HG02642 (cell line): ENCODE measurements around the gene DNAJC9.

Experiments used
- ATAC-seq: cut with Tn5 transposase; IDR thresholded peaks from one replicate; pipeline ENCODE4 v1.9.1; 2021; ENCODE audit warnings: mild to moderate bottlenecking; ENCODE audit not compliant: unreplicated experiment, poor library complexity

The DNAJC9 gene

DNA sequence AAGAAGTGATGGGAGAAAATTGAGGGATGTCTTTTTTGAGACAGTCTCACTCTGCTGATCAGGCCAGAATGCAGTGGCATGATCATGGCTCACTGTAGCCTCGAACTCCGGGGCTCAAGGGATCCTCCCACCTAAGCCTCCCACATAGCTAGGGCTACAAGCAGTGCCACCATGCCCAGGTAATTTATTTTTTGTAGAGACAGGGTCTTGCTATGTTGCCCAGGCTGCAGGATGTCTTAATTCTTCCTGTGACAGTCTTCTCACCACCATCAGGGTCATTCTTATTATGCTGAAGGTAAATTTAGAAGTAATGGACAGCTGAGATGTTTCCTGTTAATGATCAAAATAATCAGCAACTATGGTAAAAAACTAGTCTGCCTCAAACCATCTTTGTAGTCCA lies 7.1 kb downstream of the DNAJC9 start:
- no peak for ATAC-seq

- no peak for ATAC-seq
Observed at GRCh38 chr10:73238990-73239566, 8.0 kb downstream of the DNAJC9 start.

GRCh38 chr10:73234695-73235094 lies 12.4 kb downstream of the DNAJC9 start:
- ATAC-seq = no peak

- ATAC-seq = no peak
Observed at GRCh38 chr10:73233883-73234282, 13.2 kb downstream of the DNAJC9 start.

DNA sequence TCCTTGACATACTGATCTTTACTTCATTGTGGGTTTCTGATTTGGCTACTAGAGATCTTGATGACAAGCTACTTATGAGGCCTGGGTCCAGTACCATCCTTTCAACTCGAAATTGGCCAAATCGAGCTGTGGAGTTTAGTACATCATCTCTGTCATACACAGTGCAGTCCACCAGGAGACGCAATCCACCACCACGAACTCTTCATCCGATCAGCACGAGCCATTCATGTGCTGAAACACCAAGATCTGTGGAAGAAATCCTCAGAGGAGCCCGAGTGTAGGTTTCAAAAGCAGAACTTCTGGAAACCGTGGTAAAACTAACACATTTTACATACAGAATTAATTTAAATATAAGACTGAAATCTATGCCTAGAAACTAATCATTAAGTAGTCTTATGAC lies 14.2 kb downstream of the DNAJC9 start:
- no peak for ATAC-seq

DNA sequence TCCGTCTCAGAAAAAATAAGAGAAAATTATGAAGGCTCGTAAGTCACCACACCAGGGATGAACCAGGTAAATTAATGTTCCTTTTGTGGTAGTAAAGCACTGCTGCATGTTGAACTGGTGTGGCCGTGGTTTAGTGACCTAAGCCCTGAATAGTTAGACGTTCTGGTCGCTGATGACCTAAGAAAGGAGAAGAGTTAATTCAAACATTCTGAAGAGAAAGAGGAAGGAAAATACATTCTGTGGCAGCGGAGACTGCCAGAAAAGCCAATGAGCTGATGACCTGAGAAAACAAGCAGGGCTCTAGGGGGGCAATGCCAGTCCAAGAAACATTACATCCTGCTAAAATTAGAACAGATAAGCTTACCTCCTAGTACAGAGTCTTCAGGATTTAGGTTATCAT lies 17.5 kb downstream of the DNAJC9 start:
- ATAC-seq = no peak

DNA sequence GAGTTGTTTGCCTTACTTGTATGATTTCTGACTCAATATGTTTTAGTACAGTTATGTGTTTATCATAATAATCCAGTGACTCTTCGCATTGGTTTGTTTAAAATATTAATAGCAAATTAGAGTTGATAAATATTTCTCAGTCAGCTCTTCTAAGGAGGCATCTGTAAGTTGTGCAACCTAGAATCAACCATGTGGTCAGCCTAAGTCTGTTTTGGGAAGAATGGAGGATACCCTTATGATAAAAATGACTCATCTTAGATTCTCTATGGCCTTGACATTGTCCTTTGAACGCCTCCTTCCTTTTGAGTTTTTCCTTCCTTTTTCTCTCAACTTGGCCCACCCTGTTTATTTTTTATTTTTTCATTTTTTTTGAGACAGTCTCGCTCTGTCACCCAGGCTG lies 18.8 kb downstream of the DNAJC9 start:
- ATAC-seq = no peak

DNA sequence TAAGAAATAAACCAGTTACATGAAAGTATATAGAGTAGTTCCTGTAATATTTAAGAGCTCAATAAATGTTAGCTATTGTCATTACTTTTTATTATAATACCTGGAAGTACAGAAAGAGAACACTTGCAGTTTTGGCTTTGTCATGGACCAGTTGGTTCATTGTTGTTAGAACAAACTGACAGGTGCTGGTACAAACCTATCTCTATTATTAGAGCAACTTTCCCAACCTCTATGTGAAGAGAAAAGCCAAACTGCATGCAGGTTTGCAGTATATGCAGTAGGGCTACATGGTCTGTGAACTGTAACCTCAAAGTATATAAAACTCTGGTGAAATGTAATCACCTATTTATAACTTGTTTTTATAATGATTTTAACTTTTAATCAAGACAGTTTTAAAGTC lies 20.4 kb downstream of the DNAJC9 start:
- ATAC-seq = no peak

DNA sequence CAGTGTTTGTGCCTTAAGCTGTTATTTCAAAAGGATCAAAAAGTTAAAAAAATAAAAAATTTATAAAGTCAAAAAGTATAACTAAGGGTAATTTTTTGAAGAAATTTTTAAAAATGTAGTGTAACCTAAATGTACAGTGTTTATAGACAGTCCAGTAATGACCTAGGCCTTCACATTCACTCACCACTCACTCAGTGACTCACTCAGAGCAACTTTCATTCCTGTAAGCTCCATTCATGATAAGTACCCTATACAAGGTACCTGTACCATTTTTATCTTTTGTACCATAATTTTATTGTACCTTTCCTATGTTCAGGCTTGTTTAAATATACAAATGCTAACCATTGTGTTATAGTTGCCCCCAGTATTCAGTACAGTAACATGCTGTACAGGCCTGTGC lies 21.5 kb downstream of the DNAJC9 start:
- no peak for ATAC-seq

DNA sequence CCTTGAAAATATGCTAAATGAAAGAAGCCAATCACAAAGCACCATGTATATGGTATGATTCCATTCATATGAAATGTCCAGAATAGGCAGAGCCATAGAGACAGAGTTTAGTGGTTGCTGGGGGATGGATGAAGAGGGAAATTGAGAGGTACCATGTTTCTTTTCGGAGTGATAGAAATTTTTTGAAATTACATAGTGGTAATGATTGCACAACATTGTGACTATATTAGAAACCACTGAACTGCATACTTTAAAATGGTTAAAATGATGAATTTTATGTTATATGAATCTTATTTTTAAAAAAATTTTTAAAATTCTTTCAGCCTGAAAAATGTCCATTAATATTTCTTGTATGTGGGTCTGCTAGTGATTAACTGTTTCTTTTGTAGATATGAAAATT lies 26.1 kb downstream of the DNAJC9 start:
- no peak for ATAC-seq

- no peak for ATAC-seq
Observed at GRCh38 chr10:73219384-73219783, 27.7 kb downstream of the DNAJC9 start.

DNA sequence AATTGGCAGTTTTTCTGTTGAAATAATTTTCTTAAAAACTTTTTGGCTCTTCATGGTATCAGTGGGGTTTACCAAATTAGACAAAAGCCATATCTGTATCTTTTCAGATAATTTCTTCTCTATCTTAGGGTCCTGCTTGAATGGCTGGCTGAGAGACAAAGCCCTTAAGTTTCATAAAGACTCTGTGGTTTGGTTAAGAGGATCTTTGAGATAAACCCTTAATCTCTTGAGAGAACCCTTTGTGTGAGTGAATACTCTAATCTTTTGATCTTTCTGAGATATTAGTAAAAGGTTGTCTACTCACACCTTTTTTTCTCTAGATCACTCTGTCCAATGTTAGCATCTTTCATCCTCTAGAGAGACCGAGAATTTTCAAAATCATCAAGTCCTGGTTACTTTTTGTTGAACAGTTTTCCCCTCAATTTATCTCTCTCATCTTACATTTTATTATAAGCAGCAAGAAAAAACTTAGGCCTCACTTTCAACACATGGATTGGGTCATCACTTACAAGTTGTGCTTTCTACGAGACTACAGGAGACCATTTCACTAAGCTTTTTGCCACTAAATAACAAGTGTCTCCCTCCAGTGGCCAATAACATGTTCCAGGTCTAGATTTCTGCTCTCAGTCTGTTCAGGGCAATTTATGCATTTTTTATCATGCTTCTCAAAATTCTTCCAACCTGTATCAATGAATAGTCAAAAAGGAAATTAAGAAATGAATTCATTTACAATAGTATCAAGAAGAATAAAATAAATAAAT lies 28.4 kb downstream of the DNAJC9 start:
- no peak for ATAC-seq

DNA sequence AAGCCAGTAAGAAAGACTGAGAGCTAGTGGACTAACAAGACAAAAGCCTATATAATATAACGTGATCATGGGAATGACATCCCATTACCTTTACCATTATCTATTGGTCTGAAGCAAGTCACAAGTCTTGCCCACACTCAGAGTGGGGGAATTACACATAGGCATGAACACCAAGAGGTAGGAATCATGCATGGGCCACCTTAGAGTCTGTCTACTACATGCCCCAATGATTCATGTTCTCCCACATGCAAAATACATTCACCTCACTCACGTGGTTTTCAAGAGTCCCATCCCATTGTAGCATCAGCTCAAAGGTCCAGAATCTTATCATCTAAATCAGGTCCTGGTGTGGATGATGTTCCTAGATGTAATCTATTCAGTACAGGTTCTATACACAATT lies 29.4 kb downstream of the DNAJC9 start:
- ATAC-seq = no peak

- no peak for ATAC-seq
Observed at GRCh38 chr10:73215749-73216148, 31.3 kb downstream of the DNAJC9 start.

DNA sequence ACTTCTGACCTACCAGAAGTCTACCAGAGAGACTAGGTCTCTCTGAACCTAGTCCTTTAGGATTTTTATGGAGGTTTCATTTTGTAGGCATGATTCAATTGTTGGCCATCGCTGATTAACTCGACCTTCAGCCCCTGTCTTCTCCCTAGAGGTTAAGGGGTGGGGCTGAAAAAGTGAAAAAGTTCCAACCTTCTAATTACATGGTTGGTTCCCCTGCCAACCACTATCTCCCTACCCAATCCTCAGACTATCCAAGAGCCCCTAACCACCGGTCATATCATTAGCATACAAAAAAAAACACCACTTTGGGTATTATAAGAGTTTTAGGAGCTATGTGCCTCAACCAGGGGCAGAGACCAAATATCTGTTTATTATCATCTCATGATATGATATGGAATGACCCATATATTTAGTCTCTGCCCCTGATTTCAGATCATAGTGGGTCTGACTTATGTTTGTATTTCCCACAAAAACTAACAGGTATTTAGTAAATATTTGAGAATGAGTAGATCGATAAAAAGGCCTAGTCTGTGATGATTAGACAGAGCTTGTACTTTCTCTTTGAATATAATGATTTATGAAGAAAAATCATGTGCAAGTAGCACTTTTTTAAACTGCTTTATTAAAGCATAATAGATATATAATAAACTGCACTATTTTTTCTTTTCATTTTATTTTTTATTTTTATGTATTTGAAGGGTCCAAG lies 35.8 kb downstream of the DNAJC9 start:
- no peak for ATAC-seq

GRCh38 chr10:73210395-73211105 lies 36.5 kb downstream of the DNAJC9 start:
- ATAC-seq = no peak

DNA sequence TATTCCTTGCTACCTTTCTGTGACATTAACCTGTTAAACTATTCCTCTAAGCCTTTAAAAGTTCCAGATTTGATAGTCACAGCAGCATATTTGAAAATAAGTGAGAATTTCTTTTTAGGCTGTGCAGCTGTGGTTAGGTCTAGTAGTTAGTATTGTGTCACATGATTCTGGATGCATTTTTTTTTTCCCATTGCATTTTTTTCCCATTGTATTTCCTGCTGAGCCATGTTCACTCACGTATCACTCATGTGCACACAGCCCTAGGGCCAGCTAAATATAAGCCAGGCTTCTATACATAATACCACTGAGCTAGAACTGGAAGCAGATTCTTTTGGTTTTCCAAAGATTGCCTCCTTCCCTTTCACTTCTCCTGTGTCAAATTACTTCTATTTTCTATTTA lies 37.4 kb downstream of the DNAJC9 start:
- ATAC-seq = no peak

DNA sequence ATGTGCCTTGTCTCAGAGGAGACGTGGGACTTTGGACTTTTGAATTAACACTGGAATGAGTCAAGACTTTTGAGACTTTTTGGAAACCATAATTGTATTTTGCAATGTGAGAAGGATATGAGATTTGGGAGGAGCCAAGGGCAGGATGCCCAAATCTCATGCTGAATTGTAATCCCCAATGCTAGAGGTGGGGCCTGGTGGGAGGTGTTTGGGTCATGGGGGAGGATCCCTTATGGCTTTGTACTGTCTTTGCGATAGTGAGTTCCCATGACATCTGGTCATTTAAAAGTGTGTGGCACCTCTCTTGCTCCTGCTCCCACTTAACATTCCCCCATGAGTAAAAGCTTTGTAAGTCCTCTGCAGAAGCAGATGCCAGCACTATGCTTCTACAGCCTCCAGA lies 39.2 kb downstream of the DNAJC9 start:
- ATAC-seq = no peak

DNA sequence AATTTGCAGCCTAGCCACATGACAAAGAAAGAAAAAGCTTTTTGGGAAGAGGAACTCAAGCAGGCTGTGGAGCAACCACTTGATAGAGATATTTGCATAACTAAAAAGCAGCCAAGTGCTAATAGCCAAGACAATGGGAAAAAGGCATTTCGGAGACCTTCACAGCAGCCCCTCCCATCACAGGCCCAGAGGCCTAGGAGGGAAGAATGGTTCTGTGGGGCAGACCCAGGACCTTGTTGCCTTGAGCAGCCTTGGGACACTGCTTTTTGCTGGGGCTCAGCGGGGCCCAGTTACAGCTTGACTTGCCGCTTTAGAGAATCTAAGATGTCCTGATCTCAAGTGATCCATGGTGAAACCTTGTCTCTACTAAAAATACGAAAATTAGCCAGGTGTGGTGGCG lies 40.7 kb downstream of the DNAJC9 start:
- ATAC-seq = no peak

GRCh38 chr10:73205890-73206289 lies 41.2 kb downstream of the DNAJC9 start:
- ATAC-seq = no peak

DNA sequence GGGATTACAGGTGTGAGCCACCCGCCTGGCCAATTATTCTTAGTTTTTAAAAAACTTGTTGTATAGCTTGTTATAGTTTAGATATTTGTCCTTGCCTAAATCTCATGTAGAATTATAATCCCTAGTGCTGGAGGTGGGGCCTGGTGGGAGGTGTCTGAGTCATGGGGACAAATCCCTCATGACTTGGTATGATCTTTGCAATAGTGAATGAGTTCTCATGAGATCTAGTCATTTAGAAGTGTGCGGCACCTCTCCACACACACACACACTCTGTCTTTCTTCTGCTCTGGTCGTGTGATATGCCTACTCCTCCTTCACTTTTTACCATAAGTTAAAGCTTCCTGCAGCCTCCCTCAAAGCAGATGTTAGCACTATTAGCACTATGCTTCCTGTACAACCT lies 42.0 kb downstream of the DNAJC9 start:
- ATAC-seq = no peak
